K562 (cell line): ENCODE measurements around the gene SUPT5H. TPM values are rescaled to one million over a fixed set of nuclear protein-coding genes. Genes with fewer than 3 reads are reported as not detected.

Source experiments
- BCOR ChIP-seq: fragments of 450-650 bp; IDR thresholded peaks from 2 replicates; pipeline ENCODE4 v1.6.1; 2016
- FOXK1 ChIP-seq: sonication (generic); formaldehyde crosslinking; IDR thresholded peaks from 2 replicates; pipeline ENCODE4 v1.8.0; 2022; ENCODE audit warnings: missing genetic modification reagents, mild to moderate bottlenecking, borderline replicate concordance
- HNRNPH1 ChIP-seq: fragments of 200-400 bp; formaldehyde crosslinking; optimal IDR thresholded peaks from 2 replicates; pipeline ENCODE3; 2017; ENCODE audit warnings: low read depth, mild to moderate bottlenecking, low read length, moderate library complexity
- KLF10 ChIP-seq: fragments of 250-450 bp; sonication (Bioruptor Pico); IDR thresholded peaks from 2 replicates; pipeline ENCODE4 v1.6.1; 2021; ENCODE audit warnings: matching md5 sums
- NR1H2 ChIP-seq: sonication (generic); formaldehyde crosslinking; IDR thresholded peaks from 2 replicates; pipeline ENCODE4 v1.4.0; 2020; ENCODE audit warnings: mild to moderate bottlenecking, missing genetic modification reagents
- PML ChIP-seq: IDR thresholded peaks from 2 replicates; pipeline ENCODE4 v1.6.1; 2012; ENCODE audit warnings: low read length, inconsistent platforms
- POLR2G ChIP-seq: fragments of 200-400 bp; formaldehyde crosslinking; IDR thresholded peaks from 2 replicates; pipeline ENCODE4 v1.6.1; 2017; ENCODE audit warnings: low read depth, mild to moderate bottlenecking, antibody characterized with exemption, low read length, moderate library complexity
- PRPF4 ChIP-seq: fragments of 200-400 bp; formaldehyde crosslinking; IDR thresholded peaks from one replicate; pipeline ENCODE4 v1.6.1; 2017; ENCODE audit warnings: low read length, low read depth, mild to moderate bottlenecking; ENCODE audit not compliant: insufficient read depth, poor library complexity, severe bottlenecking
- SLC30A9 ChIP-seq: fragments of 250-450 bp; sonication (Bioruptor Pico); IDR thresholded peaks from 2 replicates; pipeline ENCODE4 v1.8.0; 2022; ENCODE audit warnings: mild to moderate bottlenecking, moderate library complexity
- STAG1 ChIP-seq: sonication (generic); formaldehyde crosslinking; IDR thresholded peaks from 2 replicates; pipeline ENCODE4 v1.5.0; 2020; ENCODE audit warnings: missing genetic modification reagents, borderline replicate concordance
- TARDBP ChIP-seq: fragments of 450-650 bp; IDR thresholded peaks from 2 replicates; pipeline ENCODE4 v1.6.1; 2016
- ZBTB8A ChIP-seq: fragments of 450-650 bp; IDR thresholded peaks from 2 replicates; pipeline ENCODE4 v1.6.1; 2018; ENCODE audit warnings: mild to moderate bottlenecking, moderate library complexity; ENCODE audit not compliant: partially characterized antibody
- ZEB2 ChIP-seq: fragments of 450-650 bp; IDR thresholded peaks from 2 replicates; pipeline ENCODE4 v1.6.1; 2016
- ZFX ChIP-seq: sonication (generic); formaldehyde crosslinking; IDR thresholded peaks from 2 replicates; pipeline ENCODE4 v1.8.0; 2022; ENCODE audit warnings: mild to moderate bottlenecking, missing genetic modification reagents, moderate library complexity
- ZNF23 ChIP-seq: fragments of 250-450 bp; sonication (Bioruptor Pico); IDR thresholded peaks from 2 replicates; pipeline ENCODE4 v1.4.0; 2020; ENCODE audit warnings: mild to moderate bottlenecking
- ZNF282 ChIP-seq: sonication (generic); formaldehyde crosslinking; IDR thresholded peaks from 2 replicates; pipeline ENCODE4 v1.8.1; 2023; ENCODE audit warnings: missing genetic modification reagents
- polyA plus RNA-seq, 8 experiments: library from polyadenylated mRNA; depleted of rRNA in 4 of 8; stranded (reverse) in 5 of 8; unstranded in 3 of 8; fragments of >200 nt; fragmentation: Nextera tagmentation in 2 of 8; fragmentation: Illumina TruSeq in 1 of 8; extraction: Ambion mirVana in 2 of 8; extraction: Trizol in 1 of 8; gene quantifications; 2 replicates each; pipeline versions ENCODE4 v1.2.1 to v1.2.3, GENCODE V29; 2011 to 2014; ENCODE audit warnings: inconsistent platforms in 1 of 8, missing spikeins in 1 of 8
- total RNA-seq, 7 experiments: library from RNA; depleted of rRNA in 6 of 7; stranded (reverse); fragments of >200 nt in 6 of 7; fragmentation: Illumina TruSeq in 2 of 7; extraction: Trizol in 2 of 7; gene quantifications; 2 replicates each; pipeline versions ENCODE4 v1.2.1 to v1.2.3, GENCODE V29; 2011 to 2021; ENCODE audit warnings: low replicate concordance in 1 of 7
- TF ChIP-seq, protein P1 (sequence below): fragments of 450-650 bp; formaldehyde crosslinking; IDR thresholded peaks from 2 replicates; pipeline ENCODE4 v1.4.0; 2020; ENCODE audit warnings: mild to moderate bottlenecking, moderate library complexity
- TF ChIP-seq, protein P2 (sequence below): sonication (generic); formaldehyde crosslinking; IDR thresholded peaks from 2 replicates; pipeline ENCODE4 v1.8.1; 2023; ENCODE audit warnings: missing genetic modification reagents, mild to moderate bottlenecking, borderline replicate concordance
- TF ChIP-seq, protein P3 (sequence below): fragments of 250-450 bp; sonication (Bioruptor Pico); IDR thresholded peaks from 2 replicates; pipeline ENCODE4 v1.4.0; 2020

Gene SUPT5H
- total and polyA plus RNA-seq, 9 of the 15 experiments (the other 6 are each of a cell fraction or from before 2014, with no cell fraction given): 13.3 to 85.9 (median 35.9) TPM

DNA sequence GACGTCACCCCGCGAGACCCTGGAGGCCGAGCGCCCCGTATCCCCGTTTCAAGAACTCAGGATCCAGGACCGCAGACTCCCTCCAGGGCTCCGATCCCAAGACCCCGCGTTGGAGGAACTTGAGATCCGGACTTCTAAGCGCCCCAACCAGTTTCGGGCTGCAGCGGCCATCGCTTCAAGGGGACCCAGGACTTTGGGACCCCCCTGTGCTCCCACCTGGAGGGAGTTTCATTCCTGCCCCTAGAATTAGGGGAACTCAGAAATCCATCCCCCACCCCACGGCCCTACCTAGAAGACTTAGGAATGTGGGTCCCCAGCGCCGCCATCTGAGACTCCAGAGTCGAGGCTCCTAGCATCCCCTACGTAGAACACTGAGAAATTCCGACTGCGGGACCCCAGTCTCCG, 32.5 kb upstream of the SUPT5H start (continued):
- TF ChIP-seq ZNF23 (no peak), TARDBP (no peak), PRPF4 (no peak), PML (no peak), BCOR (no peak), HNRNPH1 (no peak), ZFX (CRISPR knock-in tag) (peak; percentile 39; the same call in 1 of the 2 replicates), POLR2G (no peak), KLF10 (CRISPR knock-in tag) (no peak), ZNF282 (CRISPR knock-in tag) (0 out of 2 replicates have a peak, but pooled peaks have one; percentile 39), STAG1 (CRISPR knock-in tag) (no peak), FOXK1 (CRISPR knock-in tag) (no peak), SLC30A9 (CRISPR knock-in tag) (no peak), NR1H2 (no peak), ZBTB8A (no peak), ZEB2 (0 out of 2 replicates have a peak, but pooled peaks have one; percentile 31)
- TF ChIP-seq, protein P1, sequence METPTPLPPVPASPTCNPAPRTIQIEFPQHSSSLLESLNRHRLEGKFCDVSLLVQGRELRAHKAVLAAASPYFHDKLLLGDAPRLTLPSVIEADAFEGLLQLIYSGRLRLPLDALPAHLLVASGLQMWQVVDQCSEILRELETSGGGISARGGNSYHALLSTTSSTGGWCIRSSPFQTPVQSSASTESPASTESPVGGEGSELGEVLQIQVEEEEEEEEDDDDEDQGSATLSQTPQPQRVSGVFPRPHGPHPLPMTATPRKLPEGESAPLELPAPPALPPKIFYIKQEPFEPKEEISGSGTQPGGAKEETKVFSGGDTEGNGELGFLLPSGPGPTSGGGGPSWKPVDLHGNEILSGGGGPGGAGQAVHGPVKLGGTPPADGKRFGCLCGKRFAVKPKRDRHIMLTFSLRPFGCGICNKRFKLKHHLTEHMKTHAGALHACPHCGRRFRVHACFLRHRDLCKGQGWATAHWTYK (CRISPR knock-in tag): no peak
- TF ChIP-seq, protein P2, sequence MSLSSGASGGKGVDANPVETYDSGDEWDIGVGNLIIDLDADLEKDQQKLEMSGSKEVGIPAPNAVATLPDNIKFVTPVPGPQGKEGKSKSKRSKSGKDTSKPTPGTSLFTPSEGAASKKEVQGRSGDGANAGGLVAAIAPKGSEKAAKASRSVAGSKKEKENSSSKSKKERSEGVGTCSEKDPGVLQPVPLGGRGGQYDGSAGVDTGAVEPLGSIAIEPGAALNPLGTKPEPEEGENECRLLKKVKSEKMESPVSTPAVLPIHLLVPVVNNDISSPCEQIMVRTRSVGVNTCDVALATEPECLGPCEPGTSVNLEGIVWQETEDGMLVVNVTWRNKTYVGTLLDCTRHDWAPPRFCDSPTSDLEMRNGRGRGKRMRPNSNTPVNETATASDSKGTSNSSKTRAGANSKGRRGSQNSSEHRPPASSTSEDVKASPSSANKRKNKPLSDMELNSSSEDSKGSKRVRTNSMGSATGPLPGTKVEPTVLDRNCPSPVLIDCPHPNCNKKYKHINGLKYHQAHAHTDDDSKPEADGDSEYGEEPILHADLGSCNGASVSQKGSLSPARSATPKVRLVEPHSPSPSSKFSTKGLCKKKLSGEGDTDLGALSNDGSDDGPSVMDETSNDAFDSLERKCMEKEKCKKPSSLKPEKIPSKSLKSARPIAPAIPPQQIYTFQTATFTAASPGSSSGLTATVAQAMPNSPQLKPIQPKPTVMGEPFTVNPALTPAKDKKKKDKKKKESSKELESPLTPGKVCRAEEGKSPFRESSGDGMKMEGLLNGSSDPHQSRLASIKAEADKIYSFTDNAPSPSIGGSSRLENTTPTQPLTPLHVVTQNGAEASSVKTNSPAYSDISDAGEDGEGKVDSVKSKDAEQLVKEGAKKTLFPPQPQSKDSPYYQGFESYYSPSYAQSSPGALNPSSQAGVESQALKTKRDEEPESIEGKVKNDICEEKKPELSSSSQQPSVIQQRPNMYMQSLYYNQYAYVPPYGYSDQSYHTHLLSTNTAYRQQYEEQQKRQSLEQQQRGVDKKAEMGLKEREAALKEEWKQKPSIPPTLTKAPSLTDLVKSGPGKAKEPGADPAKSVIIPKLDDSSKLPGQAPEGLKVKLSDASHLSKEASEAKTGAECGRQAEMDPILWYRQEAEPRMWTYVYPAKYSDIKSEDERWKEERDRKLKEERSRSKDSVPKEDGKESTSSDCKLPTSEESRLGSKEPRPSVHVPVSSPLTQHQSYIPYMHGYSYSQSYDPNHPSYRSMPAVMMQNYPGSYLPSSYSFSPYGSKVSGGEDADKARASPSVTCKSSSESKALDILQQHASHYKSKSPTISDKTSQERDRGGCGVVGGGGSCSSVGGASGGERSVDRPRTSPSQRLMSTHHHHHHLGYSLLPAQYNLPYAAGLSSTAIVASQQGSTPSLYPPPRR (CRISPR knock-in tag): no peak
- TF ChIP-seq, protein P3, sequence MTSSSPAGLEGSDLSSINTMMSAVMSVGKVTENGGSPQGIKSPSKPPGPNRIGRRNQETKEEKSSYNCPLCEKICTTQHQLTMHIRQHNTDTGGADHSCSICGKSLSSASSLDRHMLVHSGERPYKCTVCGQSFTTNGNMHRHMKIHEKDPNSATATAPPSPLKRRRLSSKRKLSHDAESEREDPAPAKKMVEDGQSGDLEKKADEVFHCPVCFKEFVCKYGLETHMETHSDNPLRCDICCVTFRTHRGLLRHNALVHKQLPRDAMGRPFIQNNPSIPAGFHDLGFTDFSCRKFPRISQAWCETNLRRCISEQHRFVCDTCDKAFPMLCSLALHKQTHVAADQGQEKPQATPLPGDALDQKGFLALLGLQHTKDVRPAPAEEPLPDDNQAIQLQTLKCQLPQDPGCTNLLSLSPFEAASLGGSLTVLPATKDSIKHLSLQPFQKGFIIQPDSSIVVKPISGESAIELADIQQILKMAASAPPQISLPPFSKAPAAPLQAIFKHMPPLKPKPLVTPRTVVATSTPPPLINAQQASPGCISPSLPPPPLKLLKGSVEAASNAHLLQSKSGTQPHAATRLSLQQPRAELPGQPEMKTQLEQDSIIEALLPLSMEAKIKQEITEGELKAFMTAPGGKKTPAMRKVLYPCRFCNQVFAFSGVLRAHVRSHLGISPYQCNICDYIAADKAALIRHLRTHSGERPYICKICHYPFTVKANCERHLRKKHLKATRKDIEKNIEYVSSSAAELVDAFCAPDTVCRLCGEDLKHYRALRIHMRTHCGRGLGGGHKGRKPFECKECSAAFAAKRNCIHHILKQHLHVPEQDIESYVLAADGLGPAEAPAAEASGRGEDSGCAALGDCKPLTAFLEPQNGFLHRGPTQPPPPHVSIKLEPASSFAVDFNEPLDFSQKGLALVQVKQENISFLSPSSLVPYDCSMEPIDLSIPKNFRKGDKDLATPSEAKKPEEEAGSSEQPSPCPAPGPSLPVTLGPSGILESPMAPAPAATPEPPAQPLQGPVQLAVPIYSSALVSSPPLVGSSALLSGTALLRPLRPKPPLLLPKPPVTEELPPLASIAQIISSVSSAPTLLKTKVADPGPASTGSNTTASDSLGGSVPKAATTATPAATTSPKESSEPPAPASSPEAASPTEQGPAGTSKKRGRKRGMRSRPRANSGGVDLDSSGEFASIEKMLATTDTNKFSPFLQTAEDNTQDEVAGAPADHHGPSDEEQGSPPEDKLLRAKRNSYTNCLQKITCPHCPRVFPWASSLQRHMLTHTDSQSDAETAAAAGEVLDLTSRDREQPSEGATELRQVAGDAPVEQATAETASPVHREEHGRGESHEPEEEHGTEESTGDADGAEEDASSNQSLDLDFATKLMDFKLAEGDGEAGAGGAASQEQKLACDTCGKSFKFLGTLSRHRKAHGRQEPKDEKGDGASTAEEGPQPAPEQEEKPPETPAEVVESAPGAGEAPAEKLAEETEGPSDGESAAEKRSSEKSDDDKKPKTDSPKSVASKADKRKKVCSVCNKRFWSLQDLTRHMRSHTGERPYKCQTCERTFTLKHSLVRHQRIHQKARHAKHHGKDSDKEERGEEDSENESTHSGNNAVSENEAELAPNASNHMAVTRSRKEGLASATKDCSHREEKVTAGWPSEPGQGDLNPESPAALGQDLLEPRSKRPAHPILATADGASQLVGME: no peak
